T-helper 1 cell (primary cell): ENCODE results near the gene DOCK1.

Experiments used
- DNase-seq, 5 donors: peaks; one replicate each; pipeline ENCODE4 v3.0.0-alpha.2; 2012 to 2020

Gene DOCK1

DNA sequence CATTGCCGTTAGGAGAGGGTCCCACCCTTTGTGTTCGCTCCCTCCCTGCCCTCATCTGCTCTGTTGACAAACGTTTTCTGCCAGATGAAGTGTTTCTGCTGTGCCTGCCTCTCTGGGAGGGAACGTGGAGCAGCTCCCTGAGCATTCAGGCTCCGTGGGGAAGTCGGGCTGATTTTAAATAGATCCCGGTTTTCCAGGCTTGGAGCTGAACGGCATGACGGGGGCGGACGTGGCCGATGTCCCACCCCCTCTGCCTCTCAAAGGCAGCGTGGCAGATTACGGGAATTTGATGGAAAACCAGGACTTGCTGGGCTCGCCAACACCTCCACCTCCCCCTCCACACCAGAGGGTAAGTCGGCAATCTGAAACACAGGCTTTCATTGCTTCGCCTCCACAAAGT lies 542.0 kb downstream of the DOCK1 start:
- DNase-seq, result no peak

DNA sequence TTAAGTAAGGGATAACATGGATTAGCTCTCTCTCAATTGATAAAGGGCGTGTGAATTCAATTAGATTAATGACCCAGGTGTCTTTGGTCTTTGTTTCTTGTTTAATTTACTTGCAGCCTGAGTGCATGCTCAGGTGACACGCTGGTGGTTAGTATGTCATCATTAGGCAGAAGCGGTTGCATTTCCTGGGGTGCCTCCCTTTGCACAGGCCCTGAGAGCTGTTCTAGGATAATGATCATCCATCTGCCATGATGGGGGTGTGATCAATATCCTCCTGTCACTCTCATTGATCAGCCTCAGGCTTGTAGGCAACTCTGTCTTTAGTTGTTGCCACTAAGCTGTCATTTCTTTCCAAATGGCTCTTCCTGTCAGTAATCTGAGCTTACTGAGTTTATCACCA lies 544.3 kb downstream of the DOCK1 start:
- DNase-seq, result no peak

DNA sequence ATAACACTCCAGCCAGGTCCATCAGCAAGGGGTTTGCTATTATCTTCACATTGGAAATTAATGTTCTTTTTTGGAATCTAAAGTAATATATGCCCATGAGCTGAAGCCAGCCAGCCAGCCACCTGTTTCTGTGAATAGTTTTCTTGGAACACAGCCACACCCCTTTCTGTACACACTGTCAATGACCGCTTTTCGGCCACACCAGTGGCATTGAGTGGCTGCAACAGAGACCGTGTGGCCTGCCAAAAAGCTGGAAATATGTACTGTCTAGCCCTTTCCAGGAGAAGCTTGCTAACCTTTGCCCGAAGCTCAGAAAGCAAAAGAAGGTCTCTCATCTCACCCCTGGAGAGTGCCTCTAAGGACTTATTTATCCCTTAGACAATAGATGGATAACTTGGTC lies 545.4 kb downstream of the DOCK1 start:
- no peak for DNase-seq

DNA sequence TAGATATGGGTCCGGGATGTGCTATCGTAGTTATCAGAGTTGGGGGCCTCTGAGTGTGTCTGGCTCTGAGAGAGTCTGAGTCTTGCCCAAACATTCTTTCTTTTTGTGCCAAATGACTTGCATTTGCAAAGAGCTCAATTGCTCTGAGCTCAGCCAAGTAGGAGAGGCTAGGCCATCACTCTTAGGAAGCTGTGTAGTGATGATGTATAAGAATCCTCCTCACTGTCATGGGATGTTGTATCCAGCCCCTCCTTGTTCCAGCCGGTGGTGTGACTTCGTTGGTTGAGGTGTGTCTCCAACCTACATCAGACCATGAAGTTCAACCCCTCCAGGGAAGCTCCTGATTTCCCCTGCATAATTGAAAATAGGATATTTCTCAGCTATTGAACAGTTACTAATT lies 546.4 kb downstream of the DOCK1 start:
- DNase-seq, result no peak

DNA sequence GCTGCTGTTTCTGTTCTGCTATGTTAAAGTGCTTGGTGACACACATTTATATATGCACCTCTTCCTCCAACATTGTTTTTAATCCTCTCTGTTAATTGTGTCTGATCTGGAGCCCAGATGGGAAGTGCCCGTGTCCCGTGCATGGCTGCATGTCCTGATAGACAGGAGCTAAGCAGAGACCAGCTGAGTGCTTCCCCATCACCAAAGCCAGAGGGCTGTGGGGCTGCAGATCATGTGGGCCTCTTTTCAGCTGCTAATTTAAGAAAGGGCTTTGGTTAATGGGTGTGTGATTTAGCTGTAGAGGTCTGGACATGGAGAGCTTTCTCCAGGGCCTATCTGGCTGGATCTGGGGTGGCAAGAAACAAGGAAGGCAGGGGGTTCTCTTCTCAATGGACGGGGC lies 547.3 kb downstream of the DOCK1 start:
- DNase-seq, result no peak

DNA sequence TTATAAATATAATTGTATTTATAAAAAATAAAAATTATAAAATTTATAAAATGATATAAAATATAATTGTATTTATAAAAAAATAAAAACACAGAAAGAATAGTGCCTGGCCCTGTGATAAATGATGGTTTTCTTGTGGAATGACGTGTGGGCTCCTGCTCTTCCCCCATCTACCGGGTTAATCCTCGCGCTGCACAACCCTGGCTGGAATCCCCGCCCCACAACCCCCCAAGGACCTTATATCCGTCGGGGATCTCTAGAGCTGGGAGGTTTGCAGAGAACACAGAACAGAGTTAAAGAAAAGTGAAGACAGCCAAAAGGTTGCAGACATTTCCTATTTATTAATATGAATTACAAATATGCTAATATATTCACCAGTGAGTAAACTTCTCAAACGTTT lies 548.5 kb downstream of the DOCK1 start:
- no peak for DNase-seq

DNA sequence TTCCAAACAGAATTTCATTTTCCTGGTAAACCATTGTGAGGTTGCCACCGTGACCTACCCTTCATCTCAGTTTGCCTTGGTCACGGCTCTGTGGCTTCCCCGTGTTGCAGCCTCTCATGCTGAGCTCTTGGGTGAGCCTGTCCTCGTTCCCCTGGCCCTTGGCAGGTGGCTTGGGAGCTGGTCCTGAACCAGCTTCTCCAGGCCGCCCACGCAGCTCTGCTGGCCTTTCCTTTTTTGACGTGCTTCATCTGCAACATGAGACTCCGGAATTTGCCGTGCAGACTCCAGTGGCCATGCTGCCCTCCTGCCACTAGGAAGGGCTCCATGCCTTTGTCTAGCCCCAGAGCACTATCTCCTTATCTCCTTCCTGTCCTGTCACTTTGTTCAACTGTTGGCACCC lies 550.9 kb downstream of the DOCK1 start:
- no peak for DNase-seq

DNA sequence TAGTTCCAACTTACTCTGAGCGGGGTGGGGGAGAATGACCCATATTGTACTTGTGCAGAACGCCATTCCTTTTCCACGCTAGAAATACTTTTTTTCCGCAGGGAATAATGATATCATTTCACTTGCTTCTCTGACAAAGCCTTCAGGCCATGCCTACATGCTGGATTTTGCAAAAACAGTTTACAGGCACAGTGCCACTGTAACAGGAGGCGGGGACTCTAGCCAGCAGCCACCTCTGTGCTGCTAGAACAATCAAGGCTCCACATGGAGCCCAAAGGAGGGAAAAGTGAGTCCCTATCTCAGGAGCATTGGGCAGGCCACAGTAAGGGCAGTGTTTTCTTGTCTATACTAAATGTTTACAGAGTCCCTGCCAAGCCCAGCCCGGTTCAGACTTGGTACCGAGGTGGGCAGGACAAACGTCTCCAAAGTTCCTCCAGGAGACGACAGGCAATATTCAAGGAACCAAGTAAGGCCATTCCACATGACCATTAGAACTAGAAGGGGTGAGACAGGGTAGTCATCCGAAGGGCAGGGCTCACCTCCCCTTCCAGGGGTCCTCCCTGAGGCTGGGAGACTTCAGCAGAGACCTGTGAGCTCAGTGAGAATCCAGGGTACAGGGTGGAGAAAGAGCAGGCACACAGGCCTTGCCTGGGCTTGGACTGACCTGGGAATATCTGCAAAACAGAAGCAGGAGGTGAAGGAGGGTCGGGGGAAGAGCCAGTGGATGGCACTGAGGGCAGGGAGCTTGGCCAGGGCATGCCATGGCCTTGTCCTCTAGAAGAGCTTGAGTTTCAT lies 553.0 kb downstream of the DOCK1 start:
- no peak for DNase-seq

DNA sequence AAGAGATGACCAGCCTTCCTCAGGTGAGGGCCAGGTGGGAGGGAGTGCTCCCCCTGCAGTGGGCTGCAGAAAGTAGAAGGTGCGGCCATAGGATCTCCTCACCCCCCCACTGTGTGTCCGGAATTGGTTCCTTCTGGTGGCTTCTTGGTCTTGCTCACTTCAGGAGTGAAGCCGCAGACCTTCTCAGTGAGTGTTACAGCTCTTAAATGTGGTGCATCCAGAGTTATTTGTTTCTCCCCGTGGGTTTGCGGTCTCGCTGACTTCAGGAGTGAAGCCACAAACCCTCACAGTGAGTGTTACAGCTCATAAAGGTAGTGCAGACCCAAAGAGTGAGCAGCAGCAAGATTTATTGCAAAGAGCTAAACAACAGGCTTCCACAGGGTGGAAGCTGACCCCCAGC lies 553.6 kb downstream of the DOCK1 start:
- DNase-seq, result no peak

DNA sequence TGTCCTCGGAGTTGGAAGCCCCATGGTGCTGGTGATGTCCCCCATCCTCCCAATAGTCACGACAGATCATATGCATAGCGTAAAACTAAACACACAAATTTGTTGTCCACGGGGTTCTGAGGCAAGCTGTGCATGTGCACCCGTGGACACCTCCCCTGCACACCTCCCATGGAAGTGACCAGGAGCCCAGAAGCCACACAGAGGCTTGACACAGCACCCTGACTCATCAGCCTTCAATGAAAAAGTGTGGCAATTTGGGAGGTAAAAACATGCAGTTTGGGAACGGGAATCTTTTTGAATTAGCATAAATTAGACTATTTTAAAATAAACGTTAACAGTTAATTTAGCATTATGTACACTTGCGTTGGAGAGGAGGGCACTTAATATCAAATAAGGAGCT lies 554.7 kb downstream of the DOCK1 start:
- no peak for DNase-seq

DNA sequence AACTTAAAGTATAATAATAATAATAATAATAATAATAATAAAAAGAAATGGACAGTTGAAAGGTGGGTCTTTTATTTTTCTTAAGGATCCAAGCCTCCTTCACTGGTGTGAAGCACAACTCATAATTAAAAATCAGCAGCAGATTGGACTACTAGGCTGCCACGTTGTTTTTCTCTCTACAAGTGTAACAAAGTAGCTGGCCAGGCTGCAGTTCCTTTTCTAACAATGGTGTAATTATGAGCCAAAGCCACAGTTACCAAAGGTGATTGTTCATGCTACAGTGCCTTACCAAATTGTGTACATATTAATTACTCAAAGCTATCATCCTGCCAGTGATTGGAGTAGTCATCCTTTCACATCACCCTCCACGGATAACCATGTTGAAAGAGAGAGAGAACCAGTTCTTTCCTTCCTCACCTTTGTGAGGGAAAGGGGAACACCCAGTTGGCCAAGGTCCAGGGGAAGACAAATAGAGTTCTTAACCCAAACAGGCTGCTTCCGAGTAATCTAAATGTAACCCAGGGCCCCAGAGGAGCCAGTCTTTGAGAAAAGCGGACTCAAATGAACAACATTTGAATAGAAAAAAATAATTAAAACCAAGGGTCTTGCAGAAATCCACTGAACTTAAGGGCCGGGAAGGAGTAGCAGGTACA lies 557.5 kb downstream of the DOCK1 start:
- DNase-seq, result no peak

DNA sequence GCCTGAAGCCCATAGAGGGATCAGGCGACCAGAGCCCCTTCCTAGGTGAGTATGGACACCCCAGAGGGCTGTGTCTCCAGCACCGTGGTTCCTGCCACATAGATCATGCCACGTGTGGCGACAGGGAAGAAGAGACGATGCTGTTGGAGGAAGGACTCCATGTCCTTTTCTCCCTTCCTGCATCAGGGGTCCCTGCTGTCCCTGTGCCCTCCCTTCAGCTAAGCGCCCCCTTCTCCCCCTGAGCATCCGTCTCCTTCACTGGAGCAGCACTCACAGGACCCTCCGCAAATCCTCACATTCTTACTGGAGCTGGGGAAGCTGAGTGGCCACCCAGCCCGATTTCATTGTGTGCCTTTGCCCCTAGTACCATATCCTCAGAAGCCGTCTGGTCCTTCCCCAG lies 558.3 kb downstream of the DOCK1 start:
- DNase-seq, result no peak

DNA sequence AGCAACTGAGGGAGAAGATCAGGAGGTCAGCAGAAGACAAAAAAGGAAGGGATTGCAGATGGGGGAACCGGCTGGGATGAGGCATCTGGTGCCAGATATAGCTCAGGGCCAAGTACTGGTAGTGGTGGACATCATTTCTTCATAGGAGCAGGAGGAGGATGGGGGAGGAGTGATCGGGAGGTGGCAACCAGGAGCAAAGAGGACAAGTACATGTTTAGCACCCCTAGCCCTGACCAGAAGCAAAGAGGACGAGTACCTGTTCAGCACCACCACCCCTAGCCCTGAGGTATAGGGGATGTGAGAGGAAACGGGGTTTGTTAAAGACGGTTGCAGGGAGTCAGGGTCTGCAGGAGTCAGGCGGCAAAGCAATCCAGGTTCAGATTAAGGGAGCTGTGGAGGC lies 559.3 kb downstream of the DOCK1 start:
- DNase-seq, result no peak

DNA sequence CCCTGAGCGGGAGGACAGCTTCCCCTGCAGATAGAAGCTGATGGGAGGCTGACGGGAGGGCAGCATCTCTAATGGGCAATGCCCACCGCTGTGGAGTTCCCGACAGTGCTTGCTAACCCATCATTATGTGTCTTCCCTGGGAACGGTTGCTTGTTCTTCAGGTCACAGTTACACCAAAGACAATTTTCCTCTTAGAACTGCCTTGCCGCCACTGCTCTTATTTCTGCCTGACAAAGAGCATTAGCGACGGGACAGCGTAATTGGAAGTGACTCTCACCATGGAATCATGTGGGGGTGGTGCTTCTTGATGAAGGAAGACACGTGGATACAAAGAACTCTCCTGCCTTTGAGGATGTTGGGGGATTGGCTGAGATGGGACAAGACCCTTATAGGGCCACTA lies 562.6 kb downstream of the DOCK1 start:
- DNase-seq, result no peak

DNA sequence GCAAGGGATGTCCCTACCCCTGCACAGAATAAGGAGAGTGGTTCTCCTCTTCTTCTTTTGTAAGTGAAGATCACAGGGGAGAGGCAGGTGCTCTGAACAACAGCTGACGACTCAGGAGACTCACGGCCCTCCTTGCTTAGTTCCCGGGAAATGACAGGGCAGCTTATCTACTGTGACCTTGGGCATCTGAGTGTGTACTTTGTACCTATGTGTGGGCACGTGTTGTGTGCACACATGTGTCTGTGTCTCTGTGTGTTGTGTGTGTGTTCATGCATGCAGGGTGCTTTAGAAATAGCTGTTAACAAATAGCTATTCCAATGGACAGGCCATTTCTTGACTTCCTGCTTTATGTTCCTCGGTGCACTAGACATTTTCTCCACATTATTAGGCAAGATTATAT lies 563.4 kb downstream of the DOCK1 start:
- no peak for DNase-seq

DNA sequence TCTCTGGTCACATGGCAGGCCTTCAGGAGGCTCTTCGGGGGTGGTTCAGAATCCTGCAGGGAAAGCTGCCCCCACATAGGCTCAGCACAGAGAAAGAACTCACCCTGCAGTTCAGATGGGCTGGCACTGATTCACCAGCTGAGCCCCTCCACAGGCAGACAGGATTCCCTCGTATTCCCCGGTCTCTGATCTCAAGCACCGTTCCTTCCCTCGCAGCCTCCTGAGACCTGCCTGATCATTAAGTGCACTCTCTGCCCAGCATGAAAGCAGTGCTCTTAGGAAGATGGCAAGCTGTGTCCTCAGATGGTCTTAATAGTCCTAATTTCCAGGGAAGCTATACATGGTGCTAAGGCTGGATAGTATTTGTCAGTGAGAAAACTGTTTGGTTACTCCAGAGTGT lies 565.7 kb downstream of the DOCK1 start:
- no peak for DNase-seq

DNA sequence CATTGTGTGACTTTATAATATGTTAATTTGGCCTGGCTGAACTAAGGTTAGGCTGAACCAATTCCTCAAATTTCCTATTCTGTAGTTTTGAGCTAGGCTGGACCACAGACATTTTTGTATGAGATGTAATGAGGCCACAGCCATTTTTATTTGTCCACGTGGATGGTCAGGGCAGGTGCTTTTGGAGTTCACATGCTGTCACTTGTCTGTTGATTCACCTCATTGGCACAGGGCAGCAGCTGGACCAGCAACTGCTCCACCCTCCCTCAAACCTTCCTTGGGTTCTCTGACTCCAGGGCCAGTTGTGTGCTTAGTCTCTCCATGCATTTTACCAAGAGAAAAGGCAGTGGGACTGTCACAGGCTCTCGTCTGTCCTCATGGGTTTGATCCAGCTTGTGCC lies 567.7 kb downstream of the DOCK1 start:
- no peak for DNase-seq

DNA sequence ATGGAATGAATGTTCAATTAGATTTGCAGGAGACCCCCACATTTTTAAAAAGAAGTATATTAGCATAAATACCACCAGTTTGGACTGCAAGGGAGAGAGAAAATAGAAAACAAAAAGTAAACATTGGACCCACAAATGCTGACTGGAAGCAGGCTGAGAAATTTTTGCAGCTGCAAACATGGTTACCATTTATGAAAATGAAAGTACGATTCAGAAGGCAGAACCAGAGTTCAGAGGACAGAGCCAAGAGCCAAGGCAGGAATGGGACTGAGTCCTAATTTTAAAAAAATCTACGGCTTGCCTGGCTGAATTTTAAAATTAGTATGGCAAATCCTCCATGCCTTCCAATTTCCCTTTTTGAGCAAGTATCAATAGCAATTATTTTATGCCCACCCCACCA lies 569.3 kb downstream of the DOCK1 start:
- DNase-seq, result no peak

DNA sequence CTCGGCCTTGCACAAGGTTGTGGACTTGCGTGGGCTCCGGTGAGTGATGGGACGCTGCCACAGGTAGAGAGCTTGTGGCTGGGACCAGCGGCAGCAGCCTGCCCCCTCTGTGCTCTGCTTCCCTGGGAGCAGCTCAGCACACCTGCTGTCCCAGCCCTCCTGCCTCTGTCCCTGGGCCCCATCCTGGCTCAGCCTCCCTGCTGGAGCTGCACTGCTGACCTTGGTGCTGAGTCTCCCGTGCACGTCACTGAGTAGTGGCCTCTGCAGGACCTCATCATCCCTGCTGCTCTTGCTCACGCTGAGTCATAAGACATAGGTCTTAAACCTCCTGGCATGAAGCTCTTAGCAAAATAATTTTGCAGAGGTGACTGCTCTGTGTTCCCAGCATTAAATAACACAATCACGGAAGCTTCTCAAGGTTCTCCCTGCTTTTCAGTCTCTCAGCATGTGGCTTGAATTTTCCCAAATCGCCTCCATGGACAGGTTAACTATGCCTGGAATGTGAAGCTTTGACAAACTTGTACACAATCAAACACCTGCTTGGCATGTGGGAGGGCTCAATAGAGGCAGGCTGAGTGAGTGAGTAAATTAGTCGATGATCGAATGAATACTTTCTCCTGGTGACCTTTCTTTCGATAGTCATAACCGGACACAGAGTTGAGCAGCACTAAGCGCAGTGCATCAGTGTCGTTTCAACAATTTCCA lies 580.1 kb downstream of the DOCK1 start:
- no peak for DNase-seq

DNA sequence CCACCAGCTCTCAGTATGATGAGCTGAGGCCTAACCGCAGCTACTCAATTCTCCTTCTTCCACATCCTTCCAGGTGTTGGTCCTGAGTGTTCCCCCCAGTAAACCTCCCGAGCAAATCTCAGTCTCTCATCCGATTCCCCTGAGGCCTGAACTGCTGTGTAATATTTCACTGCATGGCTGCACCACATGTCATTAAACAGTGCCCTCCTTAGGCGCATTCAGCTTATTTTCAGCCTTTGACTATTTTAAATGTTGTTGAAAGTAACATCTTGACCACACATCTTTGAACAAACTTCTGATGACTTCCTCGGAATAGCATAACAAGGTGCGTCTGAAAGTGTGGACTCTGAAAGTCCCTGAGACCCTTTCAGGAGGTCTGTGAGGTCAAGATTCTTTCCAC lies 581.1 kb downstream of the DOCK1 start:
- DNase-seq, result no peak

DNA sequence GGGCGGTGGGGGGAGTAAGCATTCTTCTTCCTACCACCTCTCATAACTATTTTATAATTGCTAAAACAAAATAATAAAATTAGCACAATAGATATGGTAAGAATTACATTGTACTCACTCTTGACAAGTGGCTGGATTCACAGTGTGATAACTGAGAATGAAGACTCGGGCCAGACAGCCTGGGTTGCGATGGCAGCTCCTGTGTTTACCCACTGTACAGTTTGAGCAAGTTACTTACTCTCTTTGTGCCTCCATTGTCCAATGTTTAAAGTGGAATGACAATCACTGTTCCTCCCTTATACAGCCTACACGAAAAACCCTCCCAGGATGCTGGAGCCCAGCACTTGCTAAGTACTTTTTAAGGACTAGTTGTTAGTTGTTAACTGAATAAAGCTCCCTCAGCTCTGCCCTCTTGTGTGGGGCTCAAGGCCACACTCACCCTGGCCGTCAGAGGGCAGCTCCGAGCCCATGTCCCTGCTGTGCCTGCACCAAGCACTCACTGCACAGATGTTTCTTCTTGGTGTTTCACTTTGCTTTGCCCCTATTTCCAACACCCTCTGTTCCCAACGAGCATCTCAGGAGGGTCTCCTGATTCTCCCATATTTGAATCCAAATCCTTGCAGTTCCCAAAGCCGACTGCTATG lies 587.5 kb downstream of the DOCK1 start:
- DNase-seq, result no peak

DNA sequence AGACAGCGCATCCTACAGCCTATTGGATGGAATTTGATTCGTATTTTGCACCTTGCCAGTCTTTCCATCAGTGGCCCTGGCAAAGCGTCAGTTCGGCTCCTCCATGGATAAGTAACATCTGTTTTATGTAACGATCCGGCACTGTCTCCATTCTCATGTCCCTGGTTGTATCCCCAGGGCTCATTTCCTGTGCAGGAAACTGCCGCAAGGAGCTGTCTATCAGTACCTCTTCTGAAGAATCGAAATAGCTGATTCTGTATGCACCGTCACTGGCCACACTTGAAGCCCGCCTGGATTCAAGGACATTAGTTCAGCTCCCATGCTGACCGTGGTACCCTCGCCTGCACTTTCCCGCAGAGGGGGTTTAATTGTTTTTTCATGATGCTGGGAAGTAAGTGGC lies 590.8 kb downstream of the DOCK1 start:
- no peak for DNase-seq

DNA sequence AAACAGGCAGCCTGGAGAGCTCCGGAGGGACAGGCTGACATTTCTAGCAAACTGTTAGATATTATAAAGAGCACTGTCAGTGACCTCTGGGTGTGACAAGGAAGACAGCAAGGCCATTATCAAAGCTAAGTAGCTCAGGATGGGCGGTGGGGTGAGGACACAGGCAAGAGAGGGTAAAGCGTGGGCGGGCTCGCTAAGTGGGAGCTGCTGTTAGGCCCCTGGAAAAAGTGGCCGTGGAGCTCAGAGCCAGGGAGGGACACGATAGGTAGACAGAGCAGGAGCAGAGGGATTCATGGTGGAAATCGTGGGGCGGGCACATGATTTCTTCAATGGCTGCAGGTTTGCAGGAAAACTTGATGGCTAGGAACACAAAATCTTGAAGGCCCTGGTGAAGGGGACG lies 592.5 kb downstream of the DOCK1 start:
- no peak for DNase-seq

DNA sequence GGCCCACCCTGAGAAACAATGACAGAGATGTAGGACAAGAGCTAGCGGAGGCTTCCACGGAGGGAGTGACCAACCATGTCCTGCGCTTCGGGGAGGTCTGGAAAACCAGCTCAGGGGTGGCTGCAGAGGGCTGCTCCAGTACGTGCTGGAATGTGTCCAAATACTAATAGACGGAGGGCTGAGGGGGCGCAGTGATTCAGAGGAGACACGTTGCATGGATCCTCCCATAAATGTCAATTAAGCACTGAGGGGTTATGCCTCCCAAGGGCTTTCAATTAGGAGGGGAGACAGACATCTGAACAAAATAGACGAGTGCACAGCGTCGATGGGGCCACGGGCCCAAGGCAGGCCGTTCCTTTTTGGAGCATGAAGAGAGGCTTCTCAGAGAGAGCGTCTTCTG lies 592.9 kb downstream of the DOCK1 start:
- no peak for DNase-seq
